Nephron (organoid): ENCODE data around the gene LRPAP1.
"Not testable (repeated sequence)": the region's sequence is repeated elsewhere in the genome, so short reads cannot be mapped to it uniquely, and the experiment has no call there.

Experiments used
- H3K27ac Mint-ChIP-seq, 3 experiments: 2 replicates each; pipeline ENCODE4 v1.8.0; 2020; ENCODE audit warnings: mixed read lengths in 3 of 3, mild to moderate bottlenecking in 2 of 3, moderate library complexity in 1 of 3
- H3K27me3 Mint-ChIP-seq: 2 replicates; pipeline ENCODE4 v1.8.0; 2021; ENCODE audit warnings: low read depth, mild to moderate bottlenecking, moderate library complexity, mixed read lengths
- H3K36me3 Mint-ChIP-seq: 2 replicates; pipeline ENCODE4 v1.8.0; 2020; ENCODE audit warnings: low read depth, mixed read lengths
- H3K4me1 Mint-ChIP-seq: 2 replicates; pipeline ENCODE4 v1.8.0; 2020; ENCODE audit warnings: mixed read lengths
- H3K4me3 Mint-ChIP-seq, 3 experiments: 2 replicates each; pipeline ENCODE4 v1.8.0; 2020; ENCODE audit warnings: mild to moderate bottlenecking in 3 of 3, mixed read lengths in 3 of 3, moderate library complexity in 2 of 3
- H3K9me3 Mint-ChIP-seq: 2 replicates; pipeline ENCODE4 v1.8.0; 2020; ENCODE audit warnings: mixed read lengths
- CTCF ChIP-seq, 3 experiments: fragments of 200-600 bp; sonication (generic); IDR thresholded peaks; one replicate each; pipeline ENCODE4 v1.5.0; 2021; ENCODE audit warnings: antibody characterized with exemption in 3 of 3; ENCODE audit not compliant: unreplicated experiment in 3 of 3

LRPAP1 gene

GRCh38 chr4:3548991-3549693, 16.9 kb upstream of the LRPAP1 start:
- H3K27me3 Mint-ChIP-seq, H3K27ac Mint-ChIP-seq, H3K9me3 Mint-ChIP-seq, H3K36me3 Mint-ChIP-seq, H3K4me1 Mint-ChIP-seq, H3K4me3 Mint-ChIP-seq: not testable (repeated sequence)

- H3K36me3 Mint-ChIP-seq, H3K4me3 Mint-ChIP-seq, H3K27ac Mint-ChIP-seq, H3K4me1 Mint-ChIP-seq, H3K9me3 Mint-ChIP-seq, H3K27me3 Mint-ChIP-seq: not testable (repeated sequence)
Observed at GRCh38 chr4:3546721-3547120, 14.5 kb upstream of the LRPAP1 start.

GRCh38 chr4:3545351-3545750, 13.1 kb upstream of the LRPAP1 start:
- not testable (repeated sequence) for H3K9me3 Mint-ChIP-seq, H3K27me3 Mint-ChIP-seq, H3K4me1 Mint-ChIP-seq, H3K27ac Mint-ChIP-seq, H3K36me3 Mint-ChIP-seq, H3K4me3 Mint-ChIP-seq

GRCh38 chr4:3544259-3545025, 12.2 kb upstream of the LRPAP1 start:
- H3K4me3 Mint-ChIP-seq, result not testable (repeated sequence)

GRCh38 chr4:3543415-3543814, 11.2 kb upstream of the LRPAP1 start:
- H3K36me3 Mint-ChIP-seq, H3K27me3 Mint-ChIP-seq, H3K27ac Mint-ChIP-seq, H3K9me3 Mint-ChIP-seq, H3K4me3 Mint-ChIP-seq, H3K4me1 Mint-ChIP-seq: not testable (repeated sequence)

More at GRCh38 chr4:3544259-3545025, 12.2 kb upstream of the LRPAP1 start:
- H3K27ac Mint-ChIP-seq, H3K27me3 Mint-ChIP-seq, H3K36me3 Mint-ChIP-seq, H3K4me1 Mint-ChIP-seq, H3K9me3 Mint-ChIP-seq: not testable (repeated sequence)

- H3K27ac Mint-ChIP-seq, H3K36me3 Mint-ChIP-seq, H3K4me1 Mint-ChIP-seq, H3K27me3 Mint-ChIP-seq, H3K4me3 Mint-ChIP-seq: not testable (repeated sequence)
- peaks cover 15% of the 10 kb centered on the region for H3K9me3 Mint-ChIP-seq
Observed at GRCh38 chr4:3538906-3539305, 6.7 kb upstream of the LRPAP1 start.

- H3K4me3 Mint-ChIP-seq, H3K27ac Mint-ChIP-seq, H3K36me3 Mint-ChIP-seq, H3K27me3 Mint-ChIP-seq: not testable (repeated sequence)
- Mint-ChIP-seq H3K4me1 (peaks cover 11% of the 10 kb centered on the region), H3K9me3 (peaks cover 10% of the 10 kb centered on the region)
Observed at GRCh38 chr4:3535812-3536211, 3.6 kb upstream of the LRPAP1 start.

GRCh38 chr4:3533423-3533820, 1.2 kb upstream of the LRPAP1 start:
- no peak for TF ChIP-seq CTCF (IDR thresholded peaks at IDR 0.05; ENCODE audit: unreplicated experiment in 3 of 3)
- H3K27me3 Mint-ChIP-seq, result peaks cover 6% of the 10 kb centered on the region
- no peak overlapping the region for H3K27ac Mint-ChIP-seq
- H3K9me3 Mint-ChIP-seq, result peaks cover 10% of the 10 kb centered on the region
- H3K36me3 Mint-ChIP-seq, result peaks cover 7% of the 10 kb centered on the region
- peak overlapping the region; percentile 52 to 72 (median 68) for H3K4me3 Mint-ChIP-seq
- peaks cover 11% of the 10 kb centered on the region for H3K4me1 Mint-ChIP-seq

GRCh38 chr4:3532751-3533422, 665 bp upstream of the LRPAP1 start:
- Mint-ChIP-seq H3K27me3 (peaks cover 6% of the 10 kb centered on the region), H3K4me1 (peaks cover 11% of the 10 kb centered on the region), H3K9me3 (peaks cover 10% of the 10 kb centered on the region), H3K36me3 (peaks cover 11% of the 10 kb centered on the region), H3K27ac (no peak overlapping the region), H3K4me3 (peak overlapping the region; percentile 100)
- no peak for TF ChIP-seq CTCF (IDR thresholded peaks at IDR 0.05; ENCODE audit: unreplicated experiment in 3 of 3)
